C4-2B (cell line): Measurements from ENCODE around the gene PLK1.

Experiments used
- H3K27ac ChIP-seq: fragments of 450-650 bp; 2 replicates; pipeline ENCODE4 v1.5.1; 2017
- CTCF ChIP-seq: fragments of 450-650 bp; conservative IDR thresholded peaks from 2 replicates; pipeline ENCODE4 v1.5.1; 2017; ENCODE audit warnings: mild to moderate bottlenecking
- ZFX ChIP-seq: fragments of 450-650 bp; IDR thresholded peaks from 2 replicates; pipeline ENCODE4 v1.6.1; 2017

PLK1 gene

GRCh38 chr16:23694644-23695373, 16.1 kb downstream of the PLK1 start:
- no peak for TF ChIP-seq ZFX
- no peak for TF ChIP-seq CTCF
- no peak overlapping the region for H3K27ac ChIP-seq

DNA sequence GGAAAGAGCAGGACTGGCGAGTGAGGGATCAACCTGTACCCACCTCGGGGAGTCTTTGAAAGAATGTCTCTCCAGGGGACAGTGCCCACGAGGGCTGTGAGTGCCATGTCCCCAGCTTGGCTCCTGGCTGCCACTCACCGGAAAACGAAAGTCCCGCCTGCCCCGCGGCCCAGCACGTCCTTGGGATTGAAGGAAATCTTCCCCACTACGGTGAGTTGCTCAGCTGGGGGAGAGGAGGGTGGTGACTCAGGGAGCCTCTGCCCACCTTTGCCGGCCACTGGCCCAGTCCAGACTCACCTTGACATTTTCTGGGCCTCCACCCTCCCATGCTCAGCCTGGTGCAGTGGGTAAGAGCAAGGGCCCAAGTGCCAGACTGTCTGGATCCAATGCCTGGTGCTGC, 17.1 kb downstream of the PLK1 start:
- TF ChIP-seq CTCF (no peak), ZFX (no peak)
- no peak overlapping the region for H3K27ac ChIP-seq

DNA sequence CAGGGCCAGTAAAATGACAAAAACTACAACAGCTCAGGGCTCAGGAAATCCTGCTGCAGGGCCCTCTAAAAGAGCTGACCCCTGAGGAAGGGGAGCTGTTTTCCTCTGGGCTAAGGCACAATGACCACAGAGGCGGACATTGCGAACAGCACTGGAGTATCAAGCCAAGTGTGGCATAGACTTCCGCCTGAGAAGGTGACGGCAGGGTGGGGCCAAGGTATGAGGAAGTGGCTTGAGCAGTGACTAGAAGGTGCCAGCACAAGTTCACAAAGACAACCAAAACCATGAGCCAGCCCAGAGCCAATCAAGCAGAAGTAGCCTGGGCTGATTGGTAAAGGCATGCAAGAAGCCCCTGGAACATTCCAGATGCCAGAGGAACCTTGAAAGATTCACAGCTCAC, 20.4 kb downstream of the PLK1 start:
- no peak for TF ChIP-seq CTCF
- TF ChIP-seq ZFX: no peak

GRCh38 chr16:23700093-23700492, 21.4 kb downstream of the PLK1 start:
- TF ChIP-seq CTCF (no peak), ZFX (no peak)

More for the DNA sequence above, 20.4 kb downstream of the PLK1 start:
- no peak overlapping the region for H3K27ac ChIP-seq

GRCh38 chr16:23700509-23700908, 21.8 kb downstream of the PLK1 start:
- no peak for TF ChIP-seq CTCF
- TF ChIP-seq ZFX: no peak

More at GRCh38 chr16:23700093-23700492, 21.4 kb downstream of the PLK1 start:
- no peak overlapping the region for H3K27ac ChIP-seq

DNA sequence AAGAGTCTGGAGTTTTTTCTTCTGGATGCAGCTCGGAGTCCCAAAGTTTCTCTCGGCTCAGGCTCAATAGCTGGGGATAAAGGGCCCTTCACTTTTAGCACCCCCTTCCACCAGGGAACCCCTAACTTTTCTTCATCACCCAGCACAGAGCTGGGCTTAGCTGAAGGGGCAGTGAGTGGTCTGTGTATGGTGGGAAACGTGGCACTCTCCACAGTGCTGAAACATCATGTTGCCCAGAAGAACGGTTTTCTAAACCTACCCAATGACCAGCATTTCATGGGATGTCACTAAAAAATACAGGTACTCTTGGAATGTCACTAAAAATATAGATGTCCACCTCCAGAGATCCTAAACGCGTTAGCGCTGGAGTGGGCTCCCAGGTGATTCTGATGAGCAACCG, 22.4 kb downstream of the PLK1 start:
- TF ChIP-seq ZFX: no peak
- H3K27ac ChIP-seq: no peak overlapping the region

More at GRCh38 chr16:23700509-23700908, 21.8 kb downstream of the PLK1 start:
- no peak overlapping the region for H3K27ac ChIP-seq

DNA sequence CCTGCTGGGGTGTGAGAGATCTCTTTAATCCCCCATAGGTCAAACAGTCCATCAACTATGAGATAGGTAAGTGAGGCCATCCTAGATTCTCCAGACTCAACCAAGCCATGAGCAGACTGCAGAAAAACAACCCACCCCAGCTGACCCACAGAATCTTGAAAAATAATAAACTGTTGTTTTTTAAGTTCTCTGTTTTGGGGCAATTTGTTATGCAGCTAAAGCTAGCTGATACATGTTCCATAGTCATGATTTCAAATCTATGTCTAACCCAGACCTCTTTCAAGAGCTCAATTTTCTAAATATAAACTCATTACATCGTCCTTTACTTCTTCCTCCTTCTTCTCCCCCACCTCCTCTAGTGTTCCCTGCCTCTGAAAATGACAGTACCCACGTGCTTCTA, 24.3 kb downstream of the PLK1 start:
- TF ChIP-seq CTCF: no peak
- TF ChIP-seq ZFX: no peak
- no peak overlapping the region for H3K27ac ChIP-seq
